ENCODE data around the gene TNFAIP2. TPM values are rescaled to one million over a fixed set of nuclear protein-coding genes. Genes with fewer than 3 reads are reported as not detected.
A peak's percentile ranks its signal among the peaks of the same experiment; 100 is the strongest.

Gene TNFAIP2
- total and polyA plus RNA-seq, 2 of the 4 experiments (the other 2 are of a cell fraction) = 6.3 to 9.6 TPM

DNA sequence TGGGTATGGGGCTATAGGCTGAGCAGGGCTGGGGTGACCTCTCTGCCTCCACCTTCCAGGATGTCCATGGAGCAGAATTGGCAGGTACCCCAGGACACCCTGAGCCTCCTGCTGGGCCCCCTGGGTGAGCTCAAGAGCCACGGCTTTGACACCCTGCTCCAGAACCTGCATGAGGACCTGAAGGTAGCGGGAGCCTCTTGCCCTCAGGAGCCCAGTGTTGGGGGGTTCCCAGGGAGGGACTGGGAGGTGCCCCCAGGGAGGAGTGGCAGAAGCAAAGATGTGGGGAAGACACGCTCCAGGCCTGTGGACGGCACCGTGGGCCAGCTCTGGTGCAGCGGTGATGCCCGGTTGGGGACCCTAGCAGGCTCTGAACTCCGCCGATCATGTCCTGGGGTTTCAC, 8.3 kb downstream of the TNFAIP2 start:
- Histone ChIP-seq H2AK5ac (ENCODE audit: low read depth, low read length) (no peak overlapping the region), H4K20me1 (ENCODE audit: insufficient read depth, low read length) (peaks cover 3% of the 10 kb centered on the region; the same call in 1 of the 2 replicates), H3K79me1 (ENCODE audit: low read depth in 1 of 2, low read length in 2 of 2) (no peaks in the 10 kb centered on the region; a peak in 1 of 4 replicates), H3K36me3 (ENCODE audit: control insufficient read depth, insufficient read depth, low read length) (no peaks in the 10 kb centered on the region), H2BK15ac (ENCODE audit: low read depth, low read length) (no peak overlapping the region), H3K9me1 (ENCODE audit: insufficient read depth, low read length) (peaks cover 10% of the 10 kb centered on the region), H2BK120ac (ENCODE audit: low read depth, low read length) (no peak overlapping the region), H3K14ac (replicated peaks; ENCODE audit: low read depth, low read length) (no peak overlapping the region), H4K5ac (ENCODE audit: low read depth, low read length) (no peak overlapping the region), H3K18ac (ENCODE audit: low read depth, low read length) (no peak overlapping the region), H3K4me1 (ENCODE audit: control insufficient read depth, insufficient read depth, low read length) (peaks cover 16% of the 10 kb centered on the region), H2AK9ac (replicated peaks; ENCODE audit: low read depth, low read length, poor library complexity) (no peak overlapping the region), H3K27ac (ENCODE audit: insufficient read depth, low read length) (no peak overlapping the region), H3K4me3 (ENCODE audit: insufficient read depth, low read depth, low read length) (no peak overlapping the region), H2BK20ac (ENCODE audit: low read depth, low read length) (peak overlapping the region; percentile 44; the same call in 1 of the 2 replicates), H2BK5ac (ENCODE audit: low read depth, low read length, poor library complexity, severe bottlenecking) (no peak overlapping the region), H4K91ac (ENCODE audit: insufficient read depth, low read depth, low read length) (no peak overlapping the region), H2AFZ (replicated peaks; ENCODE audit: low read length, poor library complexity) (peak overlapping the region; percentile 65), H3K23ac (ENCODE audit: low read depth, low read length) (no peak overlapping the region), H4K8ac (ENCODE audit: low read depth in 2 of 2, low read length in 2 of 2) (no peak overlapping the region), H3K9me3 (ENCODE audit: control insufficient read depth, insufficient read depth, low read length) (no peaks in the 10 kb centered on the region), H3K27me3 (ENCODE audit: control insufficient read depth, insufficient read depth, low read length) (peaks cover 2% of the 10 kb centered on the region; the same call in 1 of the 2 replicates), H3K4ac (ENCODE audit: low read depth, low read length) (peak overlapping the region; percentile 3; the same call in 1 of the 2 replicates), H3K9ac (ENCODE audit: low read depth, low read length) (no peak overlapping the region), H3K4me2 (ENCODE audit: low read depth, low read length) (no peak overlapping the region), H3K56ac (ENCODE audit: extremely low read depth, insufficient read depth, low read length) (no peak overlapping the region)
- in situ Hi-C loops (cut with MboI; ENCODE audit: low sequenced_read_pairs) = no loop called here
- 100% methylated on average over 2 of the region's 9 CpGs; no CpG with 5 or more reads in 1 of the 2 experiments for WGBS, 2 experiments (ENCODE audit: extremely low coverage in 2 of 2, insufficient read length in 1 of 2)
- no peak for TF ChIP-seq CHD1 (IDR thresholded peaks at IDR 0.05; ENCODE audit: low read depth, low read length)
- no peak for TF ChIP-seq RFX5 (IDR thresholded peaks at IDR 0.05; ENCODE audit: low read depth, low read length)
- no peak for TF ChIP-seq POLR2A (IDR thresholded peaks at IDR 0.05; ENCODE audit: low read depth, low read length)
- ChIA-PET POLR2A (ENCODE audit: unreplicated experiment) (interaction anchor here (0.5 kb wide), 1 partner anchor 170 kb away, joined by 5 read pairs; no protein-coding TSS in a partner anchor), CTCF (interaction anchor here (1.0 to 1.5 kb wide), 2 partner anchors 11 to 26 kb away, joined by 3 to 6 read pairs; no protein-coding TSS in a partner anchor)
- ATAC-seq (ENCODE audit: low read depth) (no peak), DNase-seq (no peak)
- dilution Hi-C loops (cut with HindIII; ENCODE audit: low sequenced_read_pairs, unreplicated experiment) = no loop called here
- no TSS peak for BruUV-seq (replicated peaks)
- intact Hi-C loops (cut with micrococcal nuclease) = no loop called here

All from IMR-90 (cell line).